SKM-1 treated with dmso at 0.1 percent for 144 hours (cell line): ENCODE measurements around the gene RAB40B.
"Not testable (repeated sequence)": the region's sequence is repeated elsewhere in the genome, so short reads cannot be mapped to it uniquely, and the experiment has no call there.

Experiments
- DNase-seq: peaks from one replicate; lab custom pipeline; 2025; ENCODE audit not compliant: unreplicated experiment; lab: John Stamatoyannopoulos, UW

Gene RAB40B

DNA sequence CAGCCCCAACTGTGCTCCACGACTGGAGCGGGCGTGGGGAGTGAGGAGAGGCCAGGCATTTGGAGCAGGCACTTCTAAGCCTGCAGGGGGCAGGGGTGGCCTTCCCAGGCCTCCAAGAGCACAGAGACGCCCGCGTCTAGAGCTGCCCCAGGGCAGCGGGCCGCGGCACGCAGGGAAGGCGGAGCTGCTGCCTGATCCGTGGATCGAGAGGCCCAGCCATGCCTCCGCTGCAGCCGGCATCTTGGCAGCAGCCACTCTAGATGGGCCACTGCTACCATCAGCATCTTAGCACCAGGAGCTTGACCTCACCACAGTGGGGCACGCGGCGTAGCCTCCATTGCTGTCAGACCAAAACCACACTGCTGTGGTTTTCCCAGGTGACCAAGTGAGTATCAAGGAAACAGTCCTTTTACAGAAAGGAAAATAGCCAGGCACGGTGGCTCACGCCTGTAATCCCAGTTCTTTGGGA, 29.8 kb downstream of the RAB40B start:
- no peak for DNase-seq

GRCh38 chr17:82668024-82668630, 30.4 kb downstream of the RAB40B start:
- DNase-seq = no peak

- no peak for DNase-seq
Observed at GRCh38 chr17:82667668-82668000, 30.9 kb downstream of the RAB40B start.

- DNase-seq = no peak
Observed at GRCh38 chr17:82666931-82667667, 31.4 kb downstream of the RAB40B start.

GRCh38 chr17:82665891-82666290, 32.6 kb downstream of the RAB40B start:
- no peak for DNase-seq

DNA sequence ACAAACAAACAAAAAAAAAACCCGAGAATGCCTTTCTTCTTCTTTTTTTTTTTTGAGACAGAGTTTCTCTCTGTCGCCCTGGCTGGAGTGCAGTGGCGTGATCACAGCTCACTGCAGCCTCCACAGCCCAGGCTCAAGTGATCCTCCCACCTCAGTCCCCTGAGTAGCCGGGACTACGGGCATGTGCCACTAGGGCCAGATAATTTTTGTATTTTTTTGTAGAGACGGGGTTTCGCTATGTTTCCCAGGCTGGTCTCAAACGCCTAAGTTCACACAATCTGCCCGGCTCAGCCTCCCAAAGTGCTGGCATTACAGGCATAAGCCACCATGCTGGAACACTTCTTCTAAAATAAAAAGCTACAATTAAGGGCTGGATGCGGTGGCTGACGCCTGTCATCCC, 33.3 kb downstream of the RAB40B start:
- DNase-seq = no peak

DNA sequence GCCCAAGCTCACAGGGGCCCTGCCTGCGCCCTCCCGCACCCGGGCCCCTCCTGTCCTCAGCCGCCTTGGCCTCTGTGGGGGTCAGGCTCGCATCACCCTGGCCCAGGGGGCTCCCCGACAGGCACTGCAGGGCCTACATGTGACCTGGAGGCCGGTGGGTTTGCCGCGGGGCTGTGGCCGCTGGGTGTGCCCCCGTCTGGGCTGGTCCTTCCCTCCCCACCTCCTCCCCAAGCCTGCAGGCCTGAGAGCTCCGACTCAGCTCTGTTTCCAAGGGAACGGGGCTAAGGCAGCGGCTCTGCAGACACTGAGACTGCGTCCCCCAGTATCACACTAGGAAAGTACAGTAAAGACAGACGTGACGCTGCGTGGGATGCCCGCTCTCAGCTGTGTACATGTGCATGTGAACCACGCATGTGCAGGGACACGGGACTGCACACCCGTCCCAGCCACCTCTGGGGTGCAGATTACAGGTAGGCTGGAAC, 33.8 kb downstream of the RAB40B start:
- DNase-seq = no peak

GRCh38 chr17:82664276-82664575, 34.3 kb downstream of the RAB40B start:
- no peak for DNase-seq

DNA sequence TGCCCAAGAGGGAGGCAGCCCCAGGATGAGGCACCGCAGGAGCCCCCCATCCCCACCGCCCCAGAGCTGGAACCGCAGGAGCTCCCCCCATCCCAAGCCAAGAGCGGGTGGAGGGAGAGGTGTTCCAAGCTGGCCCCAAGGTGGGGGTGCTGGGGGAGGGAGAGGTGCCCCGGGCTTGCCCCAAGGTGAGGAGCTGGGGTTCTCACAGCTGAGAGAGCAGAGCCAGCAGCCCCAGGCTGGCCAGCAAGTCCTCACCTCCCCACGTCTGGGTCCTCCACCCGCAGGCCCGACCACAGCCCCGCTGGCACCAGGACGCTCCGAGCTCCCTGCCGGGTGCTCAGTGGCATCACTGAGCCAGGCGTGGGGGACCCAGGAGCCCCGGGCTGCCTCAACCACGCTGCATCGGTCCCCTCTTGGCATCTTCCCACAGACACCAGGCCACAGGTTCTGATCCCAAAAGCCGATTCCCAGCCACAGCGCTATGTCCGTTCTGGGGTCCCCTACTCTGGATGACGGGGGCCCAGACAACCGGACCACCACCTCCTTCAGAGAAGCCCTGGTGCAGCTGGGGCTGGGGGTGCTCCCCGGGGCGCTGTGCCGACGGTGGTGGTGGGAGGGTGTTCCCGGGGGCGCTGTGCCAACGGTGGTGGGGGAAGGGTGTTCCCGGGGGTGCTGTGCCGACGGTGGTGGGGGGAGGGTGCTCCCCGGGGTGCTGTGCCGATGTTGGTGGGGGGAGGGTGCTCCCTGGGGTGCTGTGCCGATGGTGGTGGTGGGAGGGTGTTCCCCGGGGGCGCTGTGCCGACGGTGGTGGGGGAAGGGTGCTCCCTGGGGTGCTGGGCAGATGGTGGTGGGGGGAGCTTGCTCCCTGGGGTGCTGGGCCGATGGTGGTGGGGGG, 34.9 kb downstream of the RAB40B start:
- DNase-seq = no peak

- no peak for DNase-seq
Observed at GRCh38 chr17:82662711-82663261, 35.7 kb downstream of the RAB40B start.

- DNase-seq = no peak
Observed at GRCh38 chr17:82661717-82662683, 36.5 kb downstream of the RAB40B start.

DNA sequence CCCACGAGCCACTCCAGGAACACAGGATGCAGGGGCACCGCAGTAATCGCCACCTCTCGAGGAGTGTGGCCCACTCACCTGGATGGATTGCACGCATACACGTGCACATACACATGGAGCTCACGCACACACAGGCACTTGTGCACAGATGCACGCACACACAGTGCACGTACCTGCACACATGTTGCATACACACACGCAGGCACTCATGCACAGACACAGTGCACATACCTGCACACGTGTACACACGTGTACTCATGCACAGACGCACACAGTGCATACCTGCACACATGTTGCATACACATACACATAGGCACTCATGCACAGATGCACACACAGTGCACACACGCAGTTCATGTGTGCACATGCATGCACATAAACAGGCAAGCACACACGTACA, 38.6 kb downstream of the RAB40B start:
- DNase-seq = no peak

- no peak for DNase-seq
Observed at GRCh38 chr17:82658796-82659452, 39.6 kb downstream of the RAB40B start.

- no peak for DNase-seq
Observed at GRCh38 chr17:82658331-82658730, 40.2 kb downstream of the RAB40B start.

DNA sequence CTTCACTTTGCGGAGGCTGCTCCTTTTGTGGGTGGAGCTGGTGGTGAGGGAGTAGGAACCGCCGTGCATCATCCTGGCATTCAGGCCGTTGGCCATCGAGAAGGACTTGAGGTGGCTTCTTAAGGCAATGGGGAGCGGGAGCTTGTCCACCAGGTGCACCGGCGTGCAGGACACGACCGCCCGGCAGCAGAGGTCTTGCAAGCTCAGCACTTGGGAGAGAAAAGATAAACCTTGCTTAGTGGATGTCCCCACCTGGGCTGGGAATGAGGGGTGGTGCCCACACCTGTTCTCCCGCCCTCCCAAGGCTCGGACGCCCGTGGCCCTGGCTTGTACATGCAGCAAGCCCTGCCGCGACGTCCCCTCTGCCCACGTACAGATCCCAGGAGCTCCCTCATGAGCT, 40.6 kb downstream of the RAB40B start:
- no peak for DNase-seq

DNA sequence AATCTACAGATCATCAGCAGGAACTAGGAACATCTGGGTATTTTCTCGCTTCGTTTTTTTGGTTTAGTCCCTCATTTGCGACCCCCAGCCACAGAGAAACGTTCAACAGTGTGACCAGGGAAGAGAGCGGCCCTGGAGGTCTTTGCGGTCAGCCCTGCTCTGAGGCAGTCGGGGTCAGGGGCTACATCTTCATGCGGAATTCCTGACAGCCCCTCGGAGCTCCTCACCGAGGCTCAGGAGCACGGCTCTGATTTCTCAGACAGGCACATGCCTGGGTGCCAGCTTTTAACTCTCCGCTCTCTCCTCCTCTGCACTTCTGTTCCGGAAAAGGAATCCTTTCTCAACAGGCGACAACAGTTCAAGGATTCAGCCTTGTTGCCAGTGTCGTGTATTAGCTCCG, 42.2 kb downstream of the RAB40B start:
- no peak for DNase-seq

DNA sequence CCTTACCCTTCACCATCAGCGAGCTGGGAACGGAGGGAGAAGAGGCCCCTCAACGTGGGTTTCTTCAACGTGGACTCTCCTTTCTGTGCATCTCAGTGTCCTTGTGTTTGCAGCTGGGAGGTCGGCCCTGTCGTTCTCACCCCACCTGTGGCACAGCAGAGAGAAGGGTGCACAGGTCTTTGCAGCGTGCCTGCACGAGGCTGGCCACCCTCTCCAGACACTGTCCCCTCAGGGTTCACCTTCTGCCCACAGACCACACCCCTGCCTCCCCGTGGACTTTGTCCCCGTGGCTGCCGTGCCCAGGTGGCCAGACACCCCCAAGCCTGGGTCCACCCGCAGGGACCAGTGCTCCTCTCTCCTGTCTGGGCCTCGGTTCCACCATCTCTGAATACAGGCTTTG, 43.0 kb downstream of the RAB40B start:
- DNase-seq = no peak

DNA sequence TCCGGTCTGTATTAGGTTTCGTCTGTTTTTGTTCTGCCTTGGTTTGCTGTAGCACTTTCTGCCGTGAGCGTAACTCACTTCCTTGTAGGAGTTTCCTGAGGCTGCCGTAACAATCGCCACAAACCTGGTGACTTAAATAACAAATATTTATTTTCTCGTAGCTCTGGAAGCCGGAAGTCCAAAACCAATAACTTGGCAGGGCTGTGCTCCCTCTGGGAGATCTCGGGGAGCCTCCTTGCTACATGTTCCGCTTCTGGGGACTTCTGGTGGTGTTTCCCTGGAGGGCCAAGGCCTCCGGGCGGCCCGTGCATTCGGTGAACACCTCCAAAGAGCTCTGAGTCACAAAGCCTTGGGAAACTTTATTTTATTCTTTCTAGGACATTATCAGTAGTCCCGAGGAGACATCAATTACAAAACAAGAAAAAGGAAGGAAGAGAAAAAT, 43.4 kb downstream of the RAB40B start:
- DNase-seq = peak; percentile 24

GRCh38 chr17:82654611-82655010, 43.9 kb downstream of the RAB40B start:
- DNase-seq = not testable (repeated sequence)
